Activated CD4-positive, alpha-beta T cell treated with anti-CD3 and anti-CD28 coated beads for 4 hours (primary cell): Measurements from ENCODE around the gene ETNPPL.
"Not testable (repeated sequence)": the region's sequence is repeated elsewhere in the genome, so short reads cannot be mapped to it uniquely, and the experiment has no call there.

Experiments
- DNase-seq, 2 donors: peaks; one replicate each; pipeline ENCODE4 v3.0.0-alpha.2; 2020

Gene ETNPPL

DNA sequence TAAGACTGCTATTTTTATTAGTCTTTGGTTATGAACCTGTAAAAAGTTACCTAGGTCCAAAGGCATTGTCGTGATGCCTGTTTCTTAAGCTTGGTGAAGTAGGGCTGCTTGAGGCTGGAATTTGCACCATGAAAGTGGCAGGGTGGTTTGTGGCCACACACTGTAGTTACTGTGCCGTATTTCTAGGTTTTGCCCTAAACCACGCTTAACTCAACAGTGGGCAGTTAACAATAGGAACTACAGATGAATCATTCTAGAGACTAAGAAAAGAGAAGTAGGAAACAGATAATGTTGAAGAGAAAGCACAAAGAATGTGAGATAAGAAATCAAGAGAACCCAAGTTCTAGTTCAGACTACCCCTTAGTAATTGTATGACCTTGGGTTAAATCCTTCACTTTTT lies 11.5 kb downstream of the ETNPPL start:
- DNase-seq, result no peak

DNA sequence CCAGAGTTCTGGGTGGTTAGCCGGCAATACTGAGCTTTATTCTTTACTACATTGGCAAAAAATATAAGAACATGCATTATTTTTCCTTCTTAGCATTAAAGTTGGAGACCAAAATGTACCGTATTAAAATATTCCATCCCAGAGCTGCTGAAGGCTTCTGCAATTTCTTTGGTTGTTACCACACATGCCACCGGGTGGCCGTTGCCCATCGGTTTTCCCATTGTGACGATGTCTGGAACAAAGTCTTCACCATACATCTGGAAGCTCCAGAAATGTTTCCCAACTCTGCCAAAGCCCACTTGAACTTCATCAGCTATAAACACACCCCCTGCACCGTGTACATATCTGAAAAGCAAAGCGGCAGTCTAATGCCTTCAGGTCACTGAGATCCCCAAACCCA lies 13.7 kb downstream of the ETNPPL start:
- no peak for DNase-seq

GRCh38 chr4:108746511-108746910 lies 16.3 kb downstream of the ETNPPL start:
- no peak for DNase-seq

GRCh38 chr4:108744307-108744706 lies 18.5 kb downstream of the ETNPPL start:
- no peak for DNase-seq

- no peak for DNase-seq
Measured at GRCh38 chr4:108742451-108743420, 20.1 kb downstream of the ETNPPL start.

- DNase-seq, result no peak
Measured at GRCh38 chr4:108738003-108738706, 24.7 kb downstream of the ETNPPL start.

DNA sequence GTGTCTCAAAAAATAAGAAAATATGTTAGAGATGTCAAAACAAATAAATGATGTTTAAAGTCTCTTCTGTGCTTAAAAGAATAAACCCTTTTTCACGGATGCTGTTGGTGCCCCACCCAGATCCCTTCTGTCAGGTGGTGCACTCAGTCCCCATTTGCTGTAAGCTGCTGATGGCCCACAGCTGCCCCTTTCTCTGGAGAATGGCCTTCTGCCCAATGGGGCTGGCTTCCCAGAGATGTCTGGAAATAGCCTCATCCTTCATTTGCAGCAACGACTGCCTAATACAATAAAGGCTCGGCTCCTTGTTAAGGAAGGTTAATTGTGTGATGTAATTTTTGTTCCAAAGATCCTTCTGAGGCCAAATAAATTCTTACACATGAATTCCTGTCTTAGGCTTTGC lies 31.8 kb downstream of the ETNPPL start:
- DNase-seq, result no peak

DNA sequence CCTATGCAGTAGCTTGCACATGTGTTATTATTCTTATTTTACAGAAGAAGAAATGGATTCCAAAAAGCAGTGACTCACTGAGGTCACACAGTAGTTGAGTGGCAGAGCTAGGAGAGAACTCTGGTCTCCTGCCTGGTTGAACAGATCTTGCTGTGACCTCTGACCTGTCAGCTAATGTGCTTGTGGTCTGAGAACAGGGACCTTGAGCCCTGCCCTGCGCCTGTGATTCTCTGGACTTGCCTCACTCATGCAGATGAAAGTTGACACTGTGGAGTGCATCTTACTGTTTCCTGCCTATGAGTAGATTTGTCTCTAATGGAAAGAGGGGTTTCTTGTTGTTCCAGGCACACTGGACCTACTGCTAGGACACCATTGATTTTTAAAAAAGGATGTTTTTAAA lies 32.3 kb downstream of the ETNPPL start:
- no peak for DNase-seq

GRCh38 chr4:108729731-108730130 lies 33.1 kb downstream of the ETNPPL start:
- no peak for DNase-seq

DNA sequence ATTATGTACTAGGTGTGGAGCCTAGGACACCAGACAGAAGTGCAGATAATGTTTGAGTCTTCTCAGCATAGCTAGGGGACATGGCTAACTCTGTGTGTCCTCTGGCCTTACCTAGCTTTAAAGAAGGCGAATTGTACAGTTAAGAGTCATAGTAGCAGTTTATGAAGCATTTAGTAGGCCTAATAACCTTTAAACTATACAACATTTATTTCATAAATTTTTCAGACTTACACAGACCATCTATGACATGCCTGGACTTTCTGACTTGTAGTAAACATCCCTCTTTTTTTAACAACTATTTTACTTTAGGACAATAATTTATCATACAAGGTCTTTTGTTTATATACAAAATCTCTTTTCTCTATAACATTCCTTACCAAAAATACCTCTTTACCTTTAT lies 37.4 kb downstream of the ETNPPL start:
- DNase-seq, result no peak

DNA sequence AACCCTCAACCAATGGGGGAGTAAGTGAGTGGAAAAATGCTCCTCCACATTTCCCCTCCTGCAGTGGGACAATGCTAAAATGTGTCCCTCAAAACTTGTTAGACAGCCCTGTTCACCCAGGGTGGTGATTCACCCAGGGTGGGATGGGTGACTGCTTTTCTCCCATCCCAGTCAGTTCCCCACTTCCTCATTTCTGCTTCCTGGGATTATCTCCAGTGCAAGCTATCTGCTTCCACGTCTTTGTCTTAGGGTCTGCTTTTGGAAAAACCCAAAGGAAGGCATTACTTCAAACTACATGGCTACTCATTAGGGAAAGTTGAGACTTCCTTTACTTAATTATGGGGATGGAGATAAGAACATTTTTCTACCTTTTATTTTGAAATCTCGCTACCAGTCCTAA lies 45.5 kb downstream of the ETNPPL start:
- DNase-seq, result no peak

GRCh38 chr4:108716340-108716739 lies 46.5 kb downstream of the ETNPPL start:
- DNase-seq, result no peak

DNA sequence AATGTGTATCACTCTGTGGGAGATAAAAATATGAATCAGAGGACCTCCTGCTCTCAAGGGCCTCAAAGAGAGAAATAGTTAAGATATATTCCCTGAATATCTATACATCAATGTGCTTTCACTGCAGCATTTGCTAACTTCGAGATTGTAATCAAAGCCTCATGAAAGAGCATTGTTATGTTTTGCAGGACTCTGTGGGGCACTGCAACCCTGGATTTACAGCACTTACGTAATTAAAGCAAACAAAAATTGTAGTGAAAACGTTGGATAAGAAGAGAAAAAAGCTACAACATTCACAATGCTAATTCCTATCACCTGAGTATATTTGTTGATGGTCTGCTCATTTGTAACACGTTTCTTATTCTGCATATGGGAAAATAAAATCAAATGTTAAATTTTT lies 48.0 kb downstream of the ETNPPL start:
- DNase-seq, result no peak

DNA sequence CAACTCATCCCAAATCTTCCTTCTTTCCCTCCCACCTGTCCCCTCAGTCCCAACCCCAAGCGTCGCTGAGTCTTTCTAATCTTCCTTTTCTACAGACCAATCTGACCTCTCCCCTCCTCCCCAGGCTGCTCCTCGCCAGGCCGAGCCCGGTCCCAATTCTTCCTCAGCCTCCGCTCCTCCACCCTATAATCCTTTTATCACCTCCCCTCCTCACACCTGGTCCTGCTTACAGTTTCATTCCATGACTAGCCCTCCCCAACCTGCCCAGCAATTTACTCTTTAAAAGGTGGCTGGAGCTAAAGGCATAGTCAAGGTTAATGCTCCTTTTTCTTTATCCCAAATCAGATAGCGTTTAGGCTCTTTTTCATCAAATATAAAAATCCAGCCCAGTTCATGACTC lies 52.3 kb downstream of the ETNPPL start:
- not testable (repeated sequence) for DNase-seq

GRCh38 chr4:108709722-108710121 lies 53.1 kb downstream of the ETNPPL start:
- no peak for DNase-seq

DNA sequence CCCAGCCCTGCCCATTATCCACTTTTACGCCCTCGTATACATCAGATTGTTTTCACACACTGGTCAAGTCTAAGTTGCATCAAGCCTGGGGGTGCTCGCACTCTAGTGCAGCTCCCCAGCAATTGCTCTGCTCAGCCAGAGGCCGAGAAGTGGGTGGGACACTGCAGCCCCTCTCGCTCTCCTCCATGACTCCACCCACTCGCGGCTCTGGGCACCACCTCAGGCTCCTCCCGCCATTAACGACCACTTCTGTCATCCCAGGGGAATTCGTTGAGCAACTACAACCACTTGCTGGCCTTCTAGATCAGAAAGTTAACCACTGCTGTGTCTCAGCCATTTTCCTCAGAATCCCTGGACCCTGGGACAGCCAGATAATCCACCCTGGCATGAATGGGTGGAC lies 53.6 kb downstream of the ETNPPL start:
- no peak for DNase-seq

- DNase-seq, result no peak
Measured at GRCh38 chr4:108706289-108706688, 56.6 kb downstream of the ETNPPL start.

DNA sequence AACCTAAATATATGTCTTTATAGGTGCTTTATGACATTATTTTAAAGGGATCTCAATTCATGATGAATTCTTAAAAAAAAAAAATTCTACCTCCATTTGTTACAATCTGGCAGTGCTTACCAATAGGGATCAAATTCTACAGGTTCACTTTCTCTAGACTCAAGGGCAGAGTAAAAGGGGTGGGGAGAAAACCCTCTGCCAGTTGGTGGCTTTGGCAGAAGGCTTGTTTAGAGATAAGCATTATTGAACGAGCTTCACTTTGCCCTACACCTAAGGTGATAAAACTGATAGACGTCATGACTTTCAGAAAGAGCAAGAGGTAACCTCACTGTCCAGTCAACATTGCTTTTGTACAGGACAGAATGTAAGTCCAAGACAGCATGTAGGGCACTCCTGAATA lies 58.9 kb downstream of the ETNPPL start:
- DNase-seq, result no peak

GRCh38 chr4:108703370-108703769 lies 59.5 kb downstream of the ETNPPL start:
- no peak for DNase-seq

GRCh38 chr4:108702960-108703359 lies 59.9 kb downstream of the ETNPPL start:
- DNase-seq, result no peak

- DNase-seq, result no peak
Measured at GRCh38 chr4:108700081-108700757, 62.6 kb downstream of the ETNPPL start.

- DNase-seq, result no peak
Measured at GRCh38 chr4:108696160-108696559, 66.7 kb downstream of the ETNPPL start.

DNA sequence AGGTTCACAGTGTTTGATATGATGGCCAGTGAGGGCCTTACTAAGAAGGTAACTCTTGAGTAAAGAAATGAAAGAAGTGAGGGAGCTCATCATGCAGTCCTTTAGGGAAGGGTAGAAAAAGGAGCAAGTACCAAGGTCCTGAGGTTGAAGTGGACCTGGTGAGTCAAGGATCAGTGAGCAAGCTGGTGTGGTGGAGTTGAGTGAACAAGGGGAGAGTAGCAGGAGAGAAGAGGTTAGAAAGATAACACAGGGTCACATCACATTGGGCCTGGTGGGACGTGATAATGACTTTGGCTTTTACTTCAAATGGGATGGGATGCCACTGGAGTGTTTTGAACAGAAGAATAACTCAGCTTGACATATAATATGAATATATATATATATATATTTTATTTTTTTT lies 67.8 kb downstream of the ETNPPL start:
- DNase-seq, result no peak

DNA sequence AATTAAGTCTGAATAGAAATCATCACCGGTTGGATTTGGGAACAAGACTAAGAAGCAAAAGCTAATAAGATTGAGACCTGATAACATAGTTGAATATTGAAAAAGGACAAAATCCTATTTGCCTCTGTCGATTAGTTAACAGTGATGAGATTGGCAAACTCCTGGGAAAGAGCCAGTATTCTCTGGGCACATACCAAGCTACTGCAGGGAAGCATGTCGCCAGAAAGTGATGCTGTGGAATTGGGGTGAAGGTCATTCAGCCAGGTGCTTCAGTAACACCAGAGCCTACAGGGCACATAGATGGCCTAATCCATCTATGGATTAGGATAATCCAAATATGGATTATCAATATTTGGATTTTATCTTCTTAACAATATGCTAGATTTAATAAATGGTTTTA lies 68.4 kb downstream of the ETNPPL start:
- DNase-seq, result no peak
